HG03196 (cell line): ENCODE results near the gene LYZL2.
"Not testable (repeated sequence)": the region's sequence is repeated elsewhere in the genome, so short reads cannot be mapped to it uniquely, and the experiment has no call there.

Experiments
- ATAC-seq: cut with Tn5 transposase; IDR thresholded peaks from one replicate; pipeline ENCODE4 v1.9.1; 2021; ENCODE audit not compliant: unreplicated experiment

The LYZL2 gene

DNA sequence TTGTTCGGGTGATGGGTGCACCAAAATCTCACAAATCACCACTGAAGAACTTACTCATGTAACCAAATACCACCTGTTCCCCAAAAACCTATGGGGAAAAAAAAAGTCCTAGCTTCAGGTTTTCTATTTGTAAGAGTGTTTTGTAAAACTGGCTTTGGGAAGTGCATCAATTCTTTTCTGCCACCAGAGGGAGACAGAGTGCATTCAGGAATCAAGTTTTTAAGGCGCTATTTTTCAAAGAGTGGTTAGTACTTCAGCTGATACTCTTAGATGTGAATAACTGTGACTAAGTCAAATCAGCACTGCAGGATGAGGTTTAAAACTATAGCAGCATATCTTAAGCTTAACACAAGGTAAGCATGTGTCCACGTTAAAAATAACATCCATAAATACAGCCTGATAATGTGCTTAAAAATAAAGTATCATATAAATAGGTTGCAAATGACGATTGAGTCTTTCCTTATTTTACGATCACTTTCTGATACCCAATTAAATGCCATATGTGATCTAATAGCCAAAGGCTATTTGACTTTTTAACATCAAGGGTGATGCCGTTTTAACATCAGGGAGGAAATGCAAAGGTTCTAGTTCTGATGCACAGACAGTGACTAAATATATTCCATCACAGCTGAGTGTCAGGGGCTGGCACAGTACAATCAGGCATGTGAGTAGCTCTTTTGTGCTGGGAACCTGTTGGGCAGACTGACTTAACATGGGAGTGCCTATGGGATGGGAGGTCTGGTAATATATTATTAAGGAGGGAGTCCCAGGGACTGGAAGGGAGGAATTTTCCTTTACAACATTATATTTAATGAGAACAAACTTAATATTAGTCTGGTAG, 10.6 kb upstream of the LYZL2 start:
- ATAC-seq, result no peak

DNA sequence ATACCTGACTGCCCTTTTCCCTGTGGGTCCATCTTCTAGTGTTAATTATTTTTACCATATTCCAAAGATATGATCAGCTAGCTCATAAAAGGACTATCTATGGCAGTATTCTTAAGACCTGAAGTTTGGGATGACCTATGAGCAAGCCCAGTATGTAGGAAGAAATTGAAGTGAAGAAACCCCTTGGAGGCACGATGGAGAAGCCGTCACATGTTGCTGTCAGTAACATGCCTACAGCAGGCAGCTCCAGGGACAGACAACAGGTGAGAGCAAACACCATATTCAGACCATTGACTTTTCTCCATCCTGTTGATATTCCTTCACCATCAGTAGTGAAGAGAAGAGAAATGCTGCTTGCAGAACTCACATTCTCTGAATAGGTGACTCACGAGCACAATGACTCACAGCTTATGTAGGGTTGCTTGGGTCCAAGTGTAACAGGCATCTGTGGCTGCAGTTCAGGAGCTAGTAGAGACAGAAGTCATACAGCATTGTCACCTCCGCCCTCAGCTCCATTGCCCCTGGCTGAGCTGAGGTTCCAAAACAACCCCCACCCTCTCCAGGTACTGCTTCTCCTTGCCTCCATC, 8.4 kb upstream of the LYZL2 start:
- no peak for ATAC-seq

DNA sequence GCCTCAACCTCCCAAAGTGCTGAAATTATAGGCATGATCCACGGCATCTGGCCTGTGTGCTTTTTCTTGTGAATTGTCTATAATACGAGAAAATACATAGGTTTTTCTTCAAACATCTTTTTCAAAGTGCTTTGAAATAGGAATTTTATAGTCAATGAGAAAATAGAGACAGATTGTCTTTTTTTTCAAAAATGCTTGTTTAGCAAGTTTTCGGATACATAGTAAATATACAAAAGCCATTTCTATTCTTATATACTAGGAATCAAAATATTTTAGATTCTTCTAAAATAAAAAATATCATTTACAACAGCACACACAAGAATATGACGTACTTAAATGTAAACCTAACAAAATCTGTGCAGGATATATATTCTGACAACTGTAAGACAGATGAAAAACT, 1.6 kb upstream of the LYZL2 start:
- ATAC-seq, result no peak

DNA sequence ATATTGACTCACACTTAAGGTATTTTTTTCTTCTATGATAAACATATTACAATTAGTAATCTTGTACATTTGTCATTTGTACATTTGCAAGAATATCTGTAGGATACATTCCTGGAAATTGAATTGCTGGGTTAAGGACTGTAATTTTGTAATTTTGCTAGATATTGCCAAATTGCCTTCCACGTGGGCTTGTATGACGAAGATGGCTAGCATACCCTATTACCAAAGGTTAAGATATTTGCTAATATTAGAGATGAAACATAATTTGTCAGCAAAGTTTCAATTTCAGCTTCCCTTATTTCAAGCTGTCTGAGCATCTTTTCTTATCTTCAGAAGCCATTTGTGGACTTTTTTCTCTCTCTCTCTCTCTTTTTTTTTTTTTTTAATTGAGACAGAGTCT, 1.0 kb upstream of the LYZL2 start:
- no peak for ATAC-seq

DNA sequence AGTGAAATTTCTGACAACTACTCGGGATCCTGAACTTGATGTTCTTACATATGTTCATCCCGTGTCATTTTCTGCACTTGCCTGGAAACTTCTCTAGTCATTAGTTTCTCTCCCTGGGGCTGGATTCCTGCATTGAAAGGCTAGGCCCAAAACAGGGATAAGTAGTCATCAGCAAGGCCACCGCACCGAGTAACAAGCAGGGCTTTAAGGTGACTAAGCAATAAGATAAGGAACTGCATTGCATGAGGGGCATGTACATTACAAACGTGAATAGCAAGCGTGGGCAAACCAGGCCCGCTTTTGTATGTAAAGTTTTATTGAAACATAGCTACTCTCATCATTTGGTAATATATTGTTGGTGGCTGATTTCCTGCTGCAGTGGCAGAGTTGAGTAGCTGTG, 977 bp downstream of the LYZL2 start:
- ATAC-seq, result not testable (repeated sequence)

DNA sequence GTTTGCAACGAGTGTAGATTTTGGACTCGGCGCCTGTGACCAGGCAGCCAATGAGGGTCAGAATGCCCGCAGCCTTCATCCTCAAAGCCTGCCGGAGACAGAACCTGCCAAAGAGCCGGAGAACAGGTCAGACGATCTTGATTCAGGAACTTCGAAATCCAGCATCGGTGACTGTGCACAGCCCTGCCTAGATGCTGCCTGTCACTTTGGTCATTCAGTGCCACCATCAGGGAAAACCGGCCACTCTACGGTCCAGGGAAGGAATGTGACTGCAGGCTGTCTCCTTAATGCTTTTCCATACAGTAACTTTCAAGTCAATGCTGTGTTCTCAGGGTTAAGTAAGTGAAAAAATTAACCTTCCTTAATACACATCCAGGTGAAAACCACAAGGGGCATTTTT, 2.7 kb downstream of the LYZL2 start:
- not testable (repeated sequence) for ATAC-seq

DNA sequence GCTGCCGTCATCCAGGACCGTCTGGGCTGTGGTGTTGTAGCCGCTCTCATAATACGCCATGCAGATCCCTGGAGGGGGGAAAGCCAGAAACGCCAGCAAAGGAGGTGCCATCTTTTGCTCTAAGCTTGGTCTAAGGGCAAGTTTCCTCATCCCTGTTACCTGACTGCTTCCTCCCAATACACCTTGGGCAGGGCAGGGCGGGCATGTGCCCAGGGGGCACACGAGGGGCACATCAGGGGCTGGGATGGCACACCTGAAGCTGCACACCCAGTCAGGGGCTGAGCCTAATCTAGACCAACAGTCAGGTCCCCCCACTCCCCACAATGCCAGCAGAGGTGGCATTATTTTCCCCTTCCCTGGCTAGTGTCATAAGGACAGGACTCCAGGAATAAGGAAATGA, 3.4 kb downstream of the LYZL2 start:
- not testable (repeated sequence) for ATAC-seq

DNA sequence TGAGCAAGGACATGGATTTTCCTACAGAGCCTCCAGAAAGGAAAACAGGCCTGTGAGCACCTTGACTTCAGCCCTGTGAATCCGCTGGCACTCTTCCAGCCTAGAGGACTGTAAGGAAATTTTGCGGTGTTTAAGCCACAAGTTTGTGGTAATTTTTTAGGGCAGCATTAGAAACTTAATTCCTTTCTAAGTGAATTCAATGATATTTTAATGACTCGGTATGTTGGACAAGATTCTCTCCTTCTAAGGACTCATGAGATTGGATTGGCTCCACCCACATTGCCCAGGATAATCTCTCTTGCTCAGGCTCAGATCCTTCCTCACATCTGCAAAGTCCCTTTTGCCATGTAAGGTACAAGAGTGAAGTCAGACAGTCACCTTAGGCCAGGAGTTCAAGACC, 4.5 kb downstream of the LYZL2 start:
- no peak for ATAC-seq

DNA sequence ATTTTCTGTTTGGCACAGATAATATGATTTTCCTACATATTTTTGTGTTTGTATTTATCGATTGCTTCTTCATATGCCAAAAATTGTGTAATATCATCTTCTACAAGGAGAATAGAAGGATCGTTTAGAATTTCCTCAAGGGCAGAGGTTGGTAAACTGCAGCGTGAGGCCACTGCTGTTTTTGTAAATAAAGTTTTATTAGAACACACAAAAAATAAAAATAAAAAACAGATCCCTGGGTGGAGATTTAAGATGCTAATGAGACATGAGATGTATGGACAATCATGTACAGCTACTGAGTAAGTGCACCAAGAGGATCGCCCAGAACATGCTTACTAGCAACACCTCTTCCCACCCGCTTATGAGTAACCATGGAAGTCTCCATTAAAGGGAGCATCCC, 9.6 kb downstream of the LYZL2 start:
- no peak for ATAC-seq

DNA sequence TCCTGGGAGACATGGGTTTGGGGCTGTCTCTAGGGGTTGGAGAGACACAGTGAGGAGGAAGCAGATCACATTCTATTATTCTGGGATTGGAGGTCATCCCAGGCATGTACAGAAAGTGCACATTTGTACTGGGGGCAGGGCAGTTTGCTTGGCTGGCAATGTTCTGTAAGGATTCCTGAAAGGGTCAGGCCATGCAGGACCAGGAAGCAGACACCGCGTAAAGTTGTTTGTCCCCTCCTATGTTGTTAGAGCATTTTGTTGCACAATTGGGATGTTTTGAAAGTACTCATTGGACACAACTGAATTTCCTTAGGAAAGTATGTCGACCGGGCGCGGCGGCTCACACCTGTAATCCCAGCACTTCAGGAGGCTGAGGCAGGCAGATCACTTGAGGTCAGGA, 12.5 kb downstream of the LYZL2 start:
- ATAC-seq, result no peak

DNA sequence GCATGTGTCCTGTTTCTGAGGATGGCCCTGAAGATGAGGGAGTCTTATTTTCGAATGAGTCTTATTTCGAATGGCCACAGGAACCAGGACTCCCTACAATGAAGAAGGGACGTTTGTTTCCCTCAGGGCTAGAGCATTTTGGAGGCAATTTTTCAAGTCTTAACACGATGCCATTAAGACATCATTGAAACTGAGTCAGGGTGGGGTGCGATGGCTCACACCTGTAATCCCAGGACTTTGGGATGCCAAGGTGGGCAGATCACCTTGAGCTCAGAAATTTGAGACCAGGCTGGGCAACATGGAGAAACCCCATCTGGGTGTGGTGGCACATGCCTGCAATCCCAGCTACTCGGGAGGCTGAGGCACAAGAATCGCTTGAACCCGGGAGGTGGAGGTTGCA, 18.5 kb downstream of the LYZL2 start:
- ATAC-seq, result not testable (repeated sequence)

DNA sequence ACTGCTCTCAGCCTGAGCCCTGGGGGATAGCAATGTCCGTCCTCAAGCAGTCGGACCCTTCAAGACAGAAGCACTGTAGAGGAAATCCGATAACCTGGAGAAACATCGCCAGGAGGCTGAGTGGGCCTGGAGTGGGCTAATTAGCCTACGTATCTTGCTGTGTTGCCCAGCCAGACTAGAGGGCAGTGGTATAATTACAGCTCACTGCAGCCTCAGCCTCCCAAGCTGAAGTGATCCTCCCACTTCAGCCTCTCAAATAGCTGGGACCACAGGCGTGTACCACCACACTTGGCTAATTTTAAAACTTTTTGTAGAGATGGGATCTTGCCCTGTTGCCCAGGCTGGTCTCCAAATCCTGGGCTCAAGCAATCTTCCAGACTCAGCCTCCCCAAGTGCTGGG, 21.7 kb downstream of the LYZL2 start:
- ATAC-seq, result no peak

DNA sequence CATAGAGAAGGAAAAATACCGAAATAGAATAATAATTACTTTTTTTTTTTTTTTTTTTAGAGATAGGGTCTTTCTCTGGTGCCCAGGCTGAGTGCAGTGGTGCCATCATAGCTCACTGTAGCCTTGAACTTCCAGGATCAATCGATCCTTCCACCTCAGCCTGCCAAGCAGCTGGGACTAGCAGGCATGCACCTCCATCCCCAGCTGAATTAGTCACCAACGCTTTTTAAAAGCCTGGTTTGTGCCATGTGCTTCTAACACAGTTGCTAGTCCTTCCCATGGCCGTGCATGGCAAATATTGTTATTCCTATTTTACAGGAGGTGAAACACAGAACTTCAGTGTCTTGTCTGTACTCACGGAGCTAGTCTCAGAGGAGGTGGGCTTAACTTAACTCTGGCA, 23.2 kb downstream of the LYZL2 start:
- ATAC-seq, result no peak

DNA sequence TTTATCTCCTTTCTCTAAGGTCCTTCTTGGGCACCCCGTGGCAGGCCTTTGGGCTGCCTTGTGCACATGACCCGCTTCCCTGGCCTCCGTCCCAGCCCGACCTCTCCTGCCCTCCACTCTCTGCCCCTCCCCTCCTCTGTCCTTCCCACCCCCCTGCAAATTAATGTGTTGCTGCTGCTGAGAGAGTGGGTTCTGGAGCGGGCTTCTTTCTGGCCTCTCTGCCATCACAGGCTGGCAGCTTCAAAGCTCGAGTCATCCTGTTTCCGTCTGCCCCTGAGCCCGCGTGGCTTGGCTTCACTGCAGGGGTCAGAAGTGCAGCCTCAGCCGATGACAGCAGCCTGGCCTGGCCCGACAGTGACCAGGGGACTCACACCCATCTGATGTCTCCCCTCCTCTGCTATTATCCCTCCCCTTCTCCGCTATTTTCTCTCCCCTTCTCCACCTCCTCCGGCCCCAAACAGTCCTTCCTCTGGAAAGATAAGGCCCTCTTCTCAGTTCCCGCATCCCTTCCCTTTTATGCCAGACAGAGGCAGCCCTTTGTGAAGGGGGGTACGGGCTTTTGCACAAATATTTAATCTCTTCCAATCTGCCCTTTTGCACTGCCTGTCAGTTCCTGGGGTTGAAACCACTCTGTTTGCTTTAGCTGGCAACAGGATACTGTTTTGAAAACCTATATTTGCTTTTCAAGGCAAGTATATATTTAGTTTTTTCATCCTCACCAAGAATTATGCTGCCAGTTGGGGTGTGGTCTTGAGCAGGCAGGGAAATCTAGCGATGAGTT, 24.0 kb downstream of the LYZL2 start:
- not testable (repeated sequence) for ATAC-seq

DNA sequence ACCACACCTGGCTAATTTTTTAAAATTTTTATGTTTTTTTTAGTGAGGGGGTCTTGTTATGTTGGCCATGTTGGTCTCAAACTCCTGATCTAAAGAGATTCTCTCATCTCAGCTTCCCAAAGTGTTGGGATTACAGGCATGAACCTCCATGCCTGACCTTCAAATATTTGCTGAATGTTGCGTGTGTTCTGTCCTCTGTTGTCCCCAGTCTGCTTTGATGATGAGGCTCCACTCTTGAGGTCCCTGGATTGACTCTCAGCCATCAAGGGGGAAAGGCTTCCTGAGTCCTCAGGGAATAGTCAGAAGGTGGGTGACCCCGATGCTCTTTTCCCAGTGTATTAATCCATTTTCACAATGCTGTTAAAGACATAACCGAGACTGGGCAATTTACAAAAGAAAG, 26.0 kb downstream of the LYZL2 start:
- ATAC-seq, result no peak

DNA sequence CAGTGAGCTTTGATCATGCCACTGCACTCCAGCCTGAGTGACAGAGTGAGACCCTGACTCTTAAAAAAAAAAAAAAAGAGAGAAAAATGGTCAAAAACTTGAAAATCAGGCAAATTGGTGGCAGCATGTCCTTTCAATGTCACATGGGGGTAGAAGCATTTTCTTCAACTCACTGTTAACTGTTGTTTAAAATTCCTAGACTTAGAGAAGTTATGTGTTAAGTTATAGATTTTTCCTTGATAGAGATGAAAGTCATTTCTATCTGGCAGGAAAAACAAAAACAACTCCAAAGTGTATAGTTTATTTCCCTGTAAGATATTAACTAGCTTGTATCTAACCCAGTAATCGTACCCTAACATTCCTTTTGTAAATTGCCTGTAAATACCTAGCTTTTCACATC, 26.8 kb downstream of the LYZL2 start:
- ATAC-seq, result no peak

DNA sequence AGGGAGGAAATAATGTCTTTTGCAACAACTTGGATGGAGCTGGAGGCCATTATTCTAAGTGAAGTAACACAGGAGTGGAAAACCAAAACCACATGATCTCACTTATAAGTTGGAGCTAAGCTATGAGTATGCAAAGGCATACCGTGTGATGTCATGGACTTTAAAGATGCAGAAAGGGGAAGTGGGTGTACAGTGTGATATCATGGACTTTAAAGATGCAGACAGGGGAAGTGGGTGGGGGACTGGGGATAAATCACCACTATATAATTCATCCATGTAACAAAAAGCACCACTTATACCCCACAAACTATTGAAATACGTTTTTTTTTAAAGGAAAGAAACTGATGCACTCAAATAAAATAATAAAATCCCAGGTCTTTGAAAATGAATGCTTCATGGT, 29.5 kb downstream of the LYZL2 start:
- ATAC-seq, result no peak

DNA sequence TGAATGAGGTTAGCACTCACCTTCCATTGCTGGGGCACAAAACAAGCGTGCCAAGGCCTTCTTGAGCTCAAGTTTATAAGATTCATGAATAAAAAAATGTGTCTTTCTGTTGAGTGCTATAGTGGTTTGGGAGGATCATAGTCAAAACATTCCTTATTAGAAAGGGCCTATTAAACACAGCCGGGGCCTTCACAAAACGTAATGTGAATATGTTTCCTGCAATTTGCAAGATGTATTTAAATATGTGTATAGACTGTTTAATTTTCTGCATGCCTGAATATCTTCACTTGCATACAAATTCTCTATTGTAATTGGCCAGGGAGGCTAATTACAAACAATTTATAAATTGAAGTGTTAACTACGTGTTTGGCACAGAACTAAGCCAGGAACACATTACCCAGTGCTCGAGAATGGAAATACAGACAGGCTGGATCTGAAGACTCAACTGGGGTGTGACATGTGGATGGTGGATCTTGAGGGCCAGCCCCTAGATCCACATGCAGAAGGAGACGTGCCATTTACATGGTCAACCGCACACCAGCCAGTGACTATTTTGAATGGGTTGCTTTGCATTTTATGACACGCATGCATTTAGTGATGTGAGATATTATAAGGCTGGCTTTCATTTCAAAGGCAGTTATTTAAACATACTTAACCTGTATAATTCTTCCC, 31.3 kb downstream of the LYZL2 start:
- ATAC-seq, result no peak

DNA sequence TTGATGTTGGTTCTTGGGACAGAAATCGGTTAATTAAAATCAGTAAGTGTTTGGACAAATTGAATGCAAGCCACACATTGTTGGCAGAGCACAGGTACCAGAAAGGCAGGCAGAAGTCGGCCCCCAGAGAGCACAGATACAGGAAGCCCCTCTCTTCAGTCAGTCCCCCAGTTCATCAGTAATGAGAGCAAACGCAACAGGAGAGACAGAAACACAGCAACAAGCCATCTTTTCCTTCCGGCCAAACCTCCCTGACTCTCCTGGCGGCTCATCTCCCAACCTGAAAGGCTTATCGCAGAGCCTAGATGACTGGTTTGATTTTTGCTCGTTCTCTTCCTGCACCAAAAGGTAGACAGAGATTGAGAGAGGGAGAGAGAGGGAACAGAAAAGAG, 32.1 kb downstream of the LYZL2 start:
- not testable (repeated sequence) for ATAC-seq

DNA sequence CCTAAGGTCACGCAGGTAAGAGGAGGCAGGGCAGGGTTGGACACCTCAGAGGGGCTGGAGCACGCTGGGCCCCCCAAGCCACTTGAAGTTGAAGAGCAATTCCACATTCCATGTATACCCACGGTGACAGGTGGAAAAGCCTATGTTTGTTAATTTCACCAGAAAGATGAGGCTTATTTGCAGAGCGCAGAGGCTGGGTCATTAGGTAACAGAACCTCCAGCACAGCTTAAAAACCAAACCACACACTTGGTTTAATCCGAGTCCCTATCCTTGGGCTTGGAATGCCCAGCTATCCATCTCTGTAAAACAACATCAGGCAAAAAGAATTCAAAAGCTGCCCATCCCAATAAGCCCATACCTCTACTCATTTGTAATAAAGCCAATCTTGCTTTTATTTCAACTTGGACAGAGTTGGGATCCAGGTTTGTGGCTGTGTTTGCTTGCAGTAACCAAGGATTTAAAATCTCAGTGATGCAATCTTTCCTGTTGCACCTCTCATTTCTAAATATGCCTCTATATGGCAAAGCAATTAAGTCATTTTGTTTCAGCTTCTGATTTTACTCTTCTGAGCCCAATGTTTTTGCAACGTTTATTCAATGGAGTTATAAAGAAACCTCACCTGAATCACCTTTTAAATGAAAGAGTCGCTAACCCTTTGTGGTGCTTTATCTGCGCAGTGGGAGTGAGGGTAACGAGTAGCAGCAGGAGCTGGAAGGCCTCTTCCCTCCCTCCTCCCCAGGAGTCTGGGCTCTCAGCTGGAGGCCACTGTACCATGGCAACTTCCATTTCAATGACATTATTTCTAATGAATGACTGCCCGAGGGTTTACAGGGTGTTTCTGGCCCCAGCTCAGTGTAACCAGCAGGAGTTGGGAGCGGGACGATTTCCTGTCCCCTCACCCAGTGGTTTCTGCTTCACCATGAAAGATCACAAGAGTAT, 32.8 kb downstream of the LYZL2 start:
- not testable (repeated sequence) for ATAC-seq
